Liver (tissue), 3 donors: Measurements from ENCODE around the gene GPD2.

Experiments used
- GABPA ChIP-seq, 2 donors: IDR thresholded peaks in 1 of 2; conservative IDR thresholded peaks in 1 of 2; 2 replicates each; pipeline ENCODE4 v1.6.1; 2016; ENCODE audit warnings: antibody characterized with exemption in 2 of 2, mild to moderate bottlenecking in 1 of 2, moderate library complexity in 1 of 2
- SP1 ChIP-seq: IDR thresholded peaks from 2 replicates; pipeline ENCODE4 v1.6.1; 2018; ENCODE audit warnings: antibody characterized with exemption, mild to moderate bottlenecking
- TAF1 ChIP-seq: conservative IDR thresholded peaks from 2 replicates; pipeline ENCODE4 v1.6.1; 2016; ENCODE audit warnings: antibody characterized with exemption, mild to moderate bottlenecking
- YY1 ChIP-seq: IDR thresholded peaks from 2 replicates; pipeline ENCODE4 v1.6.1; 2016; ENCODE audit warnings: antibody characterized with exemption, mild to moderate bottlenecking
- TF ChIP-seq, protein P1 (sequence below): fragments of 150-350 bp; IDR thresholded peaks from 2 replicates; pipeline ENCODE4 v1.5.1; 2017; ENCODE audit warnings: improper control_type of control experiment, low read depth, low read length; ENCODE audit not compliant: missing input control
- donor health status: healthy.
- donor health status: healthy.

DNA sequence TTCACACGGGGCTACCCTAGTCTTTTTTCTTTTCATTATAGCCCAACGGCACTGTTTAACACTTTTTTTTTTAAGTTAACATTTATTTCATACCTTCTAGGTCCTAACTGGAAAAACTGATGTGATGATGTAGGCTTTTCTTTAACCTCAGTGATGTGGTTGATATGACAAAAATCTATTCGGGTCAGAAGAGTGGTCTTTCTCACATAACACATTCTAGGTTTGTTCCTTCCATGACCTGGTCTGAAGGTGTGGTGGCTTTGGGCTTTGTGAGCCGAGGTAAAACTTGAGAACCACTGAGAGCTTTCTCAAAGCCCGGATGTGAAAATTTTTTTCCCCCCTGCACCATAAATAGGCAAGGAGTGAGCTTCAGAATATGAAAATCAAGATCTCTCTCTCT, 44.2 kb downstream of the GPD2 start:
- no peak for TF ChIP-seq TAF1
- TF ChIP-seq, protein P1, sequence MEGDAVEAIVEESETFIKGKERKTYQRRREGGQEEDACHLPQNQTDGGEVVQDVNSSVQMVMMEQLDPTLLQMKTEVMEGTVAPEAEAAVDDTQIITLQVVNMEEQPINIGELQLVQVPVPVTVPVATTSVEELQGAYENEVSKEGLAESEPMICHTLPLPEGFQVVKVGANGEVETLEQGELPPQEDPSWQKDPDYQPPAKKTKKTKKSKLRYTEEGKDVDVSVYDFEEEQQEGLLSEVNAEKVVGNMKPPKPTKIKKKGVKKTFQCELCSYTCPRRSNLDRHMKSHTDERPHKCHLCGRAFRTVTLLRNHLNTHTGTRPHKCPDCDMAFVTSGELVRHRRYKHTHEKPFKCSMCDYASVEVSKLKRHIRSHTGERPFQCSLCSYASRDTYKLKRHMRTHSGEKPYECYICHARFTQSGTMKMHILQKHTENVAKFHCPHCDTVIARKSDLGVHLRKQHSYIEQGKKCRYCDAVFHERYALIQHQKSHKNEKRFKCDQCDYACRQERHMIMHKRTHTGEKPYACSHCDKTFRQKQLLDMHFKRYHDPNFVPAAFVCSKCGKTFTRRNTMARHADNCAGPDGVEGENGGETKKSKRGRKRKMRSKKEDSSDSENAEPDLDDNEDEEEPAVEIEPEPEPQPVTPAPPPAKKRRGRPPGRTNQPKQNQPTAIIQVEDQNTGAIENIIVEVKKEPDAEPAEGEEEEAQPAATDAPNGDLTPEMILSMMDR, result no peak
- no peak for TF ChIP-seq YY1
- no peak for TF ChIP-seq GABPA (IDR thresholded peaks at IDR 0.05 in 1 of 2, conservative IDR thresholded peaks at IDR 0.05 in 1 of 2)
- TF ChIP-seq SP1, result no peak
